ENCODE data around the gene SERPINA5.
A peak's percentile ranks its signal among the peaks of the same experiment; 100 is the strongest.

SERPINA5 gene

DNA sequence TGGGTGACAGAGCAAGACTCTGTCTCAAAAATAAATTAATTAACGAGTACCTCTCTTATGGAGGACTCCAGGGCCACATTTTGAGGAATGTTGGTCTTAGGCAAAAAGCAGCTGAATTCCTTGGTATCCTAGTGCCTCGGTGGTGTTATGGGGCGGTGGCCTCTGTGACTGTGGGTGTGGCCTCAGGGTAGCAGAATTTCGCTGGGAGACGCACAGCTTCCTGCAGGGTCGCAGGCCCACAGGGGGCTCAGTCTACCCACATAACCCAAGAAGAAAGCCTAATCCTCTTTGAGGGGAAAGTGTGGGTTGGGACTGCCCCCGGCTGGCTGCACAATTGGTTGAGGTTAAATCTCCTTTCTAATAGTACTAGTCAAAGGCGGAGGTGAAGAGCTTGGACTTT, 31.2 kb upstream of the SERPINA5 start:
- DNase-seq (ENCODE audit: low read depth) = no peak

DNA sequence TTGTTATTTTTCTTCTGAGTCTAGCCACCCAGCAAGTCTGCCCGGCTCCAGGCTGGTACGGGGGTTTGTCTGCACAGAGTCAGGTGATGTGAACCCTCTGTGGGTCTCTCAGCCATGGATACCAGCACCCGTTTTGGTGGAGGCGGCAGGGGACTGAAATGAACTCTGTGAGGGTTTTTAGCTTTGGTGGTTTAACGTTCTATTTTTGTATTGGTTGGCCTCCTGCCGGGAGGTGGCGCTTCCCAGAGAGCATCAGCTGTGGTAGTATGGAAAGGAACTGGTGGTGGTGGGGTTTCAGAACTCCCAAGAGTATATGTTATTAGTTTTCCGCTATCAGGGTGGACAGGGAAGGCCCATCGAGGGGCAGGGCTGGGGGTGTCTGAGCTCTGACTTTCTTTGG, 25.2 kb upstream of the SERPINA5 start:
- DNase-seq (ENCODE audit: low read depth) = no peak

DNA sequence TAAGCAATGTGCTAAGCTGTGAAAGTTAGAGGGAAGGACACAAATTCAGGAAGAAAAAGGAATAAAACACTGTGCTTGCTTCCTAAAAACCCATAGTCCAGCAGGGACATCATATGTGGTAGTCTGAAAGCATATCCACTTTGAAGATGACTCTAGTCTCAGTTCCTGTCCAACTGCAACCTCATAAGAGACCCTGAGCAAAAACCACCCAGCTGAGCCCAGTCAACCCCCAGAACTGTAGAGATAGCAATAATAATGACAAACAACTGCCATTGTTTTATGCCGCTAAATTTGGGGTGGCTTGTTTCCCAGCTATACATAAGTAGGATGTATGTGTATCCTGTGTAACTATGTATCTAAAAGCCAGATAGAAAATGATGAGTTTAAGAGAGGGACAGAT, 23.9 kb upstream of the SERPINA5 start:
- DNase-seq (ENCODE audit: low read depth) = no peak

DNA sequence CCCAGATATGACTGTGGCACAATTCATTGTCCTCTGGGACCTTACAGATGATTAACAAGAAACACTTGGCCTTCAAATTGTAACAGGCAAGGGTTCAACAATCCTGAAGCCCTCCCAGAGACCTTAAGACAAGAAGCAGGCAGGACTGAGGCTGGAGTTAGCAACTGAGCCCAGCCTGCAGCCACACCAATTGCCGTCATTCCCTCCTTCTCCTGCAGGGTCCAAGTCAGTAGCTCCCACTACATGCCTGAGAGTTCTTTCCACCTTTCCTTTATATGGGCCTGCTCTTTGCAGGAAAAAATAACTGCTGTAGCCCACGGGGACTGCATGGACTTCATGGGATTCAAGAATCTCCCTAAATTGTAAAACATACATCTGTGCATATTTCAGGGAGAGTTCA, 22.4 kb upstream of the SERPINA5 start:
- DNase-seq (ENCODE audit: low read depth) = no peak

DNA sequence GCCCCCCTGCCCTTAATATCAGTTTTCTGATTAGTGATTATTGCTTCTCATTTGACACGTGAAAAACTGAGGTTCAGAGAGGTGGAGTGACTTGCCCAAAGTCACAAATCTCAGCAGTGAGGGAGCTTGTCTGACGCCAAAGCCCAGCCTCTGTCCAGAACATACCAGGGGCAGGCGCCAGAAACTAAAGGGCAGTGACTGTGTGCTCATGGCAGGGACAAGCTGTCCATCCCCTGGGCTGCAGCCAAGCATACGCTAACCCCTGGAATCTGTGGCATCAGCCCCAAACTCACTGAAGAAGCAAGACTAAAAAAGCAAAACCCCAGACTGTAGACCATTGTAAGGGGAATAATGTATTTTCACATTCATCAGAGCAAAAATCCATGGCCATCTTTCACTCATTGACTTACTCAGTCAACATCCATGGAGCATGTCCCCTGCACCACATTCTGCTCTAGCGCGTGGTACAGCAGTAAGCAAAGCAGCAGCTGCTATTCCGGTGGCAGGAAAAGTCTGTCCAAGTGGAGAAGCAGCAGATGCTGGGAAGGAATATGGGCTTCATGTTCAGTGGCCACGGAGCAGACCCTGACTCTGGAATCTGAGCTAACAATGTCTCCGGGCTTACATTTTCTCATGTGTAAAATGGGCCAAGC, 21.5 kb upstream of the SERPINA5 start:
- peak; percentile 11 for DNase-seq (ENCODE audit: low read depth)

DNA sequence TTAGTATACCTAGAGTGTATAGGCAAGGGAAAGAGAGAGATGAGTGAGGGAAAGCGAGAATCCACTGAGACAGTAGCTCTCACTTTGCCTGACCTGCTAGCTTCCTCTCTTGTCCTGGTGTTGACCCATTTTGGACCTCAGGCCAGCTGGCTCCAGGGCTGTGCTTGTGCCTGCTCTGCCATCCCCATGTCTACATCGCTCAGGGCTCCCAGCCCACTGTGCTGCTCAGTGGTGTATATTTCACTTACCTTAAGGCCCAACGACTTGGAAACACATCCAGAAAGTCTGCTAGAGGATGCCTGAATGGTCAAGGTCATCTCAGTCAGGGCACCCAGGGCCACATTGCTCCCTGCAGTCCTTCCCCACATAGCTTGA, 20.9 kb upstream of the SERPINA5 start:
- no peak for DNase-seq (ENCODE audit: low read depth)

DNA sequence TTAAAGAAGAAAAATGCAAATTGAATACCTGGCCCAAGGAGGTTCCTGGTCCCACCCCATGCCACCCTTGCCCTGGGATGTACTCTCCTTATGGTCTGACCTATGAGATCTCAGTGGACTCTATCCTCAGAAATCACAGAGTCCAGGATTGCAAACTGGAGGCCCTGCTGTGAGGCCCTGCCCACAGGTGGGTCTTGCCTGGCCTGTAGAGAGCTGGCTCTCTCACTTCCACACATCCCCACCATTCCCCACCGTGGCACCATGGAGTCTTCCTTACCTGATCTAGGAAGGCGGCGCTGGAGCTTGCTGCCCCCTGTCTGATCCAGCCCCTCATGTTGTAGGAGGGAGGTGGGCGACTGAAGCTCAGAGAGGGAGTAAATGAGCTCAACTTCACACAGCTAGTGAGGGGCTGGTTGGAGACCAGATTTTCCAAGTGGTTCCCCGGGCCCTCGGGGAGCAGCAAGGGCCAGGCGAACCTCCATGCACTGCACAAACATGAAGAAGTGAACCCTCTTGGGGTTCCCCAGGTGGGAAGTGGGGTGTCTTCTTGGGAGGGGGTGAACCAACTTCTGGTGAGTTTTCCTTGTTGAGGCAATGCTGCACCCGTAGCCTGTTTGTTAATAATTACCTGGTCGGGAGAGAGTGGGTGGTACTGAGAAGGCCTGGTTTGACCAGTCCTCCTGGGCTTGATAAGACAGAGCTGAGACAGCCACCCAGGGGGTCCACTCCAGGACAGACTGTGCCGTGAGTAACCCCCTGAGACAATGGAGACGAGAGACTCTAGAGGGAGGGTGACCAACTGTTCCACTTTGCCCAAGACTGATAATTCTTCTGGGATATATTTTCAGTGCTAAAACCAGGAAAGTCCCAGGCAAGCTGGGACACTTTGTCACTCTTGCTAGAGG, 20.2 kb upstream of the SERPINA5 start, which contains the start of gene SERPINA4:
TSS of gene SERPINA4 (plus strand) at position 692 of the 905 bp plus-strand sequence. CDS start 2,041 bp downstream, outside the sequence.
- DNase-seq (ENCODE audit: low read depth) = no peak

DNA sequence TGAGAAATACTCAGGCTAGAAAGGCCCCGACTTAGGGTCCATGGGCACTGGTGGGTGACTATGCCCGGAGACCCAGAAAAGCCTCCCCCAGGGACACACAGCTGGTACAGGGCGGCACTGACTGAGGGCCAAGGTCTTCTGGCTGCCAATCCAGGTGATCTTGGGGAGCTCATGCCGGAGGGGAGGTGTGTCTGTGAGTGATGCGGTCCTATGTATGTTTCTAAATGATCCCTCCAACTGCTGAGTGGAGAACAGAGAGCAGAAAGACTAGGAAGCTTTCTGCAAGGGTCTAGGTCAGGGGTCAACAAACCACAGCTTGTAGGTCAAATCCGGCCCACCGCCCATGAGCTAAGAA, 19.6 kb upstream of the SERPINA5 start:
- no peak for DNase-seq (ENCODE audit: low read depth)

DNA sequence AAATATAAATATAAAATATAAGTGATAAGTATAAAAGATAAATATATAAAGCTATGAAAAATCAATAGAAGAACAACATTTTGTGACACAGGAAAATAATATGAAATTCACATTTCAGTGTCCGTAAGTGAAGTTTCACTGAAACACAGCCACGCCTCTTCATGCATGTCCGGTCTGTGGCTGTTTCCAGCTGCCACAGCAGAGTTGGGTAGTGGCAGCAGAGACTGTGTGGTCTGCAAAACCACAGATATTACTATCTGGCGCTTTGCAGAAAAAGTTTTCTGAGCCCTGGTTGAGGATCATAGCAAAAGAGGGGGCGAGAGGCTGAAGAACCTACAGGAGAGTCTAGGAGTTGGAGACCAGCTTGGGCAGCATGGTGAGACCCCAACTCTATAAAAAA, 19.2 kb upstream of the SERPINA5 start:
- no peak for DNase-seq (ENCODE audit: low read depth)

DNA sequence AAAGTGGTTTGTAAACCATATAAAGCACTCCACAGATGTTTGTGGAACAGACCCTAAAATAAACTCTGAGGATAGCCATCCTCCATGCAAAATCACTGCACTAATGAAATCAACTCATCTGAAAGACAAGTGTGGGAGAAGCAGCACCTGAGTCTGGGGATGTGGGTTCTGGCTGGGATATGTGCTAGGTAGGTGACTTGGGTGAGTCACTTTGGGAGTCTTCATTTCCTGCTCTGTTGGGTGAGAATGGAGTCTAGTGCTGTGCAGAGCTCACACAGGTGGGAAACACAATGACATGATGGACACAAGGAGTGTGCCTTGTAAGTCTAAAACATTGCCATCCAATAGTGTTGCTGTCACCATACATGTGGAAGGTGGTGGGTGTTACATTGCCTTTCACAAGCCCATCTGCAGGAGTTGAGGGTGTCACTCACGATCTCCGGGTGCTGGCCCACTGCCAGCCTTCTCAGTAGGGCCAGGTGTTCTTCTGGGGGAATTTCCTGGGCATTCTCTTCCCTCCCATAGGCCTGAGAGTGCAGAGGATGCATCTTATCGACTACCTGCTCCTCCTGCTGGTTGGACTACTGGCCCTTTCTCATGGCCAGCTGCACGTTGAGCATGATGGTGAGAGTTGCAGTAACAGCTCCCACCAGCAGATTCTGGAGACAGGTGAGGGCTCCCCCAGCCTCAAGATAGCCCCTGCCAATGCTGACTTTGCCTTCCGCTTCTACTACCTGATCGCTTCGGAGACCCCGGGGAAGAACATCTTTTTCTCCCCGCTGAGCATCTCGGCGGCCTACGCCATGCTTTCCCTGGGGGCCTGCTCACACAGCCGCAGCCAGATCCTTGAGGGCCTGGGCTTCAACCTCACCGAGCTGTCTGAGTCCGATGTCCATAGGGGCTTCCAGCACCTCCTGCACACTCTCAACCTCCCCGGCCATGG, 18.0 kb upstream of the SERPINA5 start:
- no peak for DNase-seq (ENCODE audit: low read depth)

DNA sequence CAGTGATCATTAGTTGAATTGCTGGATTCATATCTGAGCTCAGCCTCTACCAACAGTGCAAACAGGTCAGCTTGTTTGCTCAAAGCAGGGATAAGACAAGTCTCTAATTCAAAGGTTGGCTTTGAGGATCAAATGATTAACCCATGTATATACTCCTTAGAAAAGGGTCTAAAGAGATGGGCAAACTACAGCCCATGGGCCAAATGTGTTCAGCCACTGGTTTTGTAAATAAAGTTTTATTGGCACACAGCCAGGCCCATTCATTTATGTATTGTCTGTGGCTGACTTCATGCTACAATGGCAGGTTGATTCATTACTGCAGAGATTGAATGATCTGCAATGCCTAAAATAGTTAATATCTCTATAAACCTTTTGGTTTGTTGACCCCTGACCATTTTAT, 16.8 kb upstream of the SERPINA5 start:
- no peak for DNase-seq (ENCODE audit: low read depth)

DNA sequence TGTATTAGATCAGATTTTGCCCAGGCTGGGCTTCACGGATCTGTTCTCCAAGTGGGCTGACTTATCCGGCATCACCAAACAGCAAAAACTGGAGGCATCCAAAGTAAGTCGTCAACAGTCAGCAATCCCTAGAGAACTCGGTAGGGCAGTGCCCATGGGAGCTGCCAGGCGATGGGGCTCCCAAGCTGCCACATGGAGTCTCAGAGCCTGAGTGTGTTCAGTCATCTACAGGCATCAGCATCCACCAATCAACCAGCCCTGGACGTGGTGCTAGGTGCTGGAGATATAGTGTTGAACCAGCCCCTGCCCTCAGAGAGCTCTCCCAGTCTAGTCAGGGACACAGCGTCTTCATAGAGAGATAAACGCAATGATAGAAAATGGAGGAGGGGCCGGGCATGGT, 13.0 kb upstream of the SERPINA5 start:
- no peak for DNase-seq (ENCODE audit: low read depth)

DNA sequence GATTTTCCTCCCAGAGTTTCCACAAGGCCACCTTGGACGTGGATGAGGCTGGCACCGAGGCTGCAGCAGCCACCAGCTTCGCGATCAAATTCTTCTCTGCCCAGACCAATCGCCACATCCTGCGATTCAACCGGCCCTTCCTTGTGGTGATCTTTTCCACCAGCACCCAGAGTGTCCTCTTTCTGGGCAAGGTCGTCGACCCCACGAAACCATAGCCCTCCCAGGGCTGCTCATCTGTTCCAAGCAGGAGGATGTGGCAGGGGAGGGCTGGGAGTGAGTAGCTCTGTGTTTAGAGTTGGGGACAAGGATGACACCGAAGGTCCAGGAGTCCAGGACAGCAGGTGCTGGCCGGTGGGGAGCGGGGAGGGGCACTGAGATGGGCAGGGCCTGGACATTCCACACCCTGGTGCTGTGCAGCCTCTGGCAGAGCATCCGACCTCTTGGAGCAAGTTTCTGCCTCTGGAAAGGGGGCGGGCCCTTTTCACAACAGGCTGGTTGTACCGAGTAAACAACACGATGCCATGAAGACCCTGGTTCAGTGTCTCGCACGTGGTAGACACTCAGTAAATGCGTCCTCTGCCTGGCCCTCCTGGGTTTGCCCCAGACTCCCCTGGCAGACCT, 11.7 kb upstream of the SERPINA5 start:
- DNase-seq (ENCODE audit: low read depth) = no peak

DNA sequence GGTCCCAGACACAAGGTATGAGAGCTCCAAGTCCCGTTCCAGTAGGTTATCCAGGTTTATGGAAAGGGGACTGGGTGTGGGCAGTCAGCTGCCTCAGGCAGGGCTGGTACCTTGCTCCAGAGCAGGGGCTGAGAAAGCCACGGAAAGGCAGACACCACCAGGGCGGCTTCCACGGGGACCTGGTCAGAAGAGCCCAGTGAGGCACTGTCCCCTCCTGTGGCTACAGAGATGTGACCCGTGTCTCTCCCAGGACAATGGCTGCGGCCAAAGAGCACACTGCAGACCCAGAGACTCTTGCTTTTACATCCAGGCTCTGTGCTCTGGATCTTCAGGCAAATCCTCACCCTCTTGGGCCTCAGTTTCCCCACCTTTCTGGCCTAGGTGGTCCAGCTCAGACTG, 11.2 kb upstream of the SERPINA5 start:
- no peak for DNase-seq (ENCODE audit: low read depth)

DNA sequence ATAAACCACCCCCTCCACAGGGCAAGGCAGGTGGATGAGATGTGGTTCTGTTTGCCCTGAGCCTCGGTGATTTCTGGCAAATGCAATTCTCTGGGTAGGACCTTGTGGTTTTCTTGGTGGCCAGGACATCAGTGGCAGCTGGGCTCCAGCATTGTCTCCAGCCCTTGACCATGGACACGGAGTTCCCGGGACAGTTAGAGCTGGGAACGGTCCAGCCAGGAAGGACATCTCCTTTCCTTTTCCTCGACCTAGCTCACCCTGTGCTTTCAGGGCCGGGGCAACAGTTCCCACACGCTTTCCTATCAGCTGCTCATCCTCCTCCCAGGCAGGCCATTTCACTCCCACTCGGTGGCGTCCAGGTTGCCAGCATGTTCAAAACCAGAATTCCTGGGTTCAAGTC, 10.8 kb upstream of the SERPINA5 start:
- DNase-seq (ENCODE audit: low read depth) = no peak

DNA sequence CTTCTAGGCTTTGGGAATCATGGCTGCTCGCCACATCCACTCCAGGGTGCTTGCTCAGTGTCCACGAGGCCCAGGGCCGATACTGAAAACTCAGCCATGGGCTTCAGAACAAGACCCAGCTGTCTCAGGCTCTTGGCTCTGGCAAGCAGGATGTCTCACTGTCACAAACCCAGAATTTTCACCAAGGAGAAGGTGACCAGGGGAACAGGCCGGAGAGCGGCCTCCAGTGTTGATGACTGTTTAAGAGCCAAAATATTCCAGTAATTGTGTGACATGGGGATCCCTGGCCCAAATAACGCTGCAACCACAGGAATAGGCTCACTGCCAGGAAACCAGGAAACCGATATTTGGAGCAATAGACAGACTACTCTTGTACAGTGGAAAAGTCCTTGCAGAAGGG, 9.8 kb upstream of the SERPINA5 start:
- peak; percentile 6 for DNase-seq (ENCODE audit: low read depth)

DNA sequence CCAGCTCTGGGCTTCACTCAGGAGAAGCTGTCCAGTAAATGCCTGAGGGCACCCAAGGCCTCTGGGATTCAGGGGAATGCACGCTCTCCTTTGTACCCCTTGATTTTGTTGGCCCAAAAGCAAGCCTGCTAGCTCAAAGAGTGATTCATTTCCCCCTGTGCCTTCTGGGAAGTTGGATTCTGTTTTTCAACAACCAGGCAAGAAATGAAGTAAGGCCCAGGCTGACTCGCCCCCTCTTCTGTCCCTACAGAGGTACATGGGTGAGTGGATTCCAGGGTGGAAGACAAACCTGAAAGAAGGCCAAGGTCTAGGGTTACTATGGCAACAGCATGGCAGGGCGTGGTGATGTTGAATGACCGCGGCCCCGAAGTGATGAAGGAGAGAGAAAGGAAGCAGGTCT, 9.3 kb upstream of the SERPINA5 start:
- peak; percentile 60 for DNase-seq (ENCODE audit: low read depth)

DNA sequence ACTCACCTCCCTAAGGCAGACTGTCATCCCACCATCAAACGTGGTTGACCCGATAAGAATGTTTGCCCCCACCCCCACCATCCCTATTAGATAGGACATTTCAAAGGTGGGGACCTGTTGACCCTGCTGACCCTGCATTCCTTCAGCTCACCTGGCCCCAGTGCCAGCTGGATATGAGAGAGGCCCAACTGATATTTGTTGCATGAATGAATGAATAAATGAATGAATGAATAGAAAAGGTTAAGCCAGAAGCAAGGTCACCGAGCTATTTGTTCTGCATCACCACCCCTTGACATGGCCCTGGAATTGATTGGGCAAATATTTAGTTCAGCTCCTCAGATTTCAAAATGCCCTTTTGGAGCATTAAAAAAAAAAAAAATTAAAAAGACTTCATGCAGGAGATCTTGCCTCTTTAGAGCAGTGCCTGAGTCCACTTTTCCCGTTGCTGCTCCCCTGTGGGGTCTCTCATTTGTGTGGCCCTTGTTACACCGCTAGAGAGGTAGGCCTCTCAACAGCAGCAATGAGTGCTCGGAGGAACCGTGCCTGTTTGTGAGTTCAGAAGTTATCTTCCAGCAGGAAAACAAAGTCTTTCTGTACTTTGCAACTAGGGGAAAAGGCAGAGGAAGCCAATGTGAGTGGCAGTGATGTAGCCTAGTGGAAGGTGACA, 8.5 kb upstream of the SERPINA5 start:
- DNase-seq (ENCODE audit: low read depth) = no peak

DNA sequence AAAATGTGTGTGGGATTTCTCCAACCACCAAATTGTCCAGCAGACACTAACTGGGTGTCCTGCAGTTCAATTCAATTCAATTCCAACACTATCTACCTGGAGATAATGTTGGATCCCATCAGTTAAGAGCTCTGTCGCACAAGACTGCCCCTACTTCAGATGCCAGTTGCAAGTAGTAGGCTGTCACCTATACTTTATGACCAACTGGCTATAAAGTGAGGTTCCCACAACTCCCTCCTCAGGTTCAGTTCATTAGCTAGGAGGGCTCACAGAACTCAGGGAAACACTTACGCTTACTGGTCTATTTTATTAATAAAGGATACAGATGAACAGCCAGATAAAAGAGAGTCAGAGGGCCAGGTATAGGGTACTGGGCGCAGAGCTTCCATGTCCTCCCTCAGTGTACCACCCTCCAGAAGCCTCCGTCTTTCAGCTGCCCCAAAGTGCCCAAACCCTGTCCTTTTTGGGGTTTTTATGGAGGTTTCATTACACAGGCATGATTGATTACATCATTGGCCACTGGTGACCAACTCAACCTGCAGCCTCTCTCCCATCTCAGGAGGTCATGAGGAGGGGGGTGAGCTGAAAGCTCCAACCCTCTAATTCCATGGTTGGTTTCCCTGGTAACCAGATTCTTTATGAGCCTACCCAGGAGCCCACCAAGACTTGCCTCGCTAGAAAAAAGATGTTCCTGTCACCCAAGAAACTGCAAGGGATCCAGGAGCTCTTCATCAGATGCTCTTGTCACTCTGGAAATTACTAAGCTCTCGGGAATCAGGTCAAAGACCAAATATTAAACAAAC, 7.5 kb upstream of the SERPINA5 start:
- no peak for DNase-seq (ENCODE audit: low read depth)

DNA sequence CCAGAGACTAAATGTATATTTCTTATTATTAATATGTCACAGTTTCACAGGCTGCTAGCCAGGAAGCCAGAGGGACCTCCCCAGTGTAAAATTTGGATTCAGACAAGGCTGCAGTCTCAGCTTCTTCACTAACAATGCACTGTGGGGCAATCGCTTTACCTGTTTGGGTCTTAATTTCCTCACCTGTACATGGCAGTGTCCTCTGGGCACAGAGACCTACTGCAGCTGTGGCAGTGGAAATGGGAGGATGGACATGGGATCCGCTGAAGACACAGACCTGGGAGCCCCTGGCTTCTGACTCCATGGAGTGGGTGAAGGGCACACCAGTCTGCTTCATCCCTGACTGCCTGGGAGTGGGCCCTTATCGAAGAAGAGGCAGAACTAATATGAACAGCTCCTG, 6.9 kb upstream of the SERPINA5 start:
- DNase-seq (ENCODE audit: low read depth) = no peak
